Posterior vena cava (tissue), 2 donors: Measurements from ENCODE around the gene UBQLN3. TPM values are rescaled to one million over a fixed set of nuclear protein-coding genes. Genes with fewer than 3 reads are reported as not detected.

Source experiments
- DNase-seq: peaks from one replicate; pipeline ENCODE4 v3.0.0-alpha.2; 2020; ENCODE audit warnings: low spot score
- intact Hi-C, 2 donors: fragments of 100-400 bp; cut with DNase I; formaldehyde crosslinking; loops; one replicate each; pipeline versions ENCODE4 v1.14.1 to v1.14.2; 2022 to 2023
- long read RNA-seq, 2 donors: library from polyadenylated mRNA; unstranded; transcript quantifications; one replicate each; pipeline ENCODE4 v2.0.0, GENCODE V29; 2020 to 2021
- total RNA-seq, 2 donors: library from RNA; stranded (reverse); fragmentation: NEBNext Ultra II Directional; extraction: Animal tissue kit (Norgen Biotek cat#: 25700); gene quantifications; one replicate each; pipeline ENCODE4 v1.2.1, GENCODE V29; 2021
- donor health status: DM: yes; HTN: yes; CAD: no.
- donor health status: DM: yes; HTN: yes; CAD: no.

UBQLN3 gene
- under 1 TPM in 1 of 2 donors, not detected in 1; 0.38 TPM for total RNA-seq
- long read RNA-seq, donor 1: 0 reads
- long read RNA-seq, donor 2: 0 reads

DNA sequence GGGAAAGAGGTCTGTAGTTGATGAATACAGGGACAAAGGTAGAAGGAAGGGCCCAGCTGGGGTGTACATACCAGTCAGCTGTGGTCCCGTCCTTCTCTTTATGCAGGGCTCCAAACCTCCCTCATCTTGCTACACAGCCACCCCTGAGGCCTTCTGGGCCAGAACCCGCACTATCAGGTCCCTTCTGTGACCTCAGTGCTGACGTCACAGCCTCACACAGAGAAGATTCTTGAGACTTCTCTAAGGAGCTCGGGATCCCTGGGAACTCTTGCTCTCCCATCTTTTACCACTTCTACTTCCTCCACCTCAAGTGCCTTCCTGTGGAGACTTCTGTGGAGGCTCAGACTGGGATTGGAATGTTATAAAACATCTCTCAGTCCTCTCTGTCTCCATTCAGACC, at the start of gene UBQLN3:
UBQLN3 (minus strand) TSS at position 155 of the 400 bp plus-strand sequence. CDS start 399 bp downstream, outside the sequence.
- intact Hi-C loops: no loop called here

DNA sequence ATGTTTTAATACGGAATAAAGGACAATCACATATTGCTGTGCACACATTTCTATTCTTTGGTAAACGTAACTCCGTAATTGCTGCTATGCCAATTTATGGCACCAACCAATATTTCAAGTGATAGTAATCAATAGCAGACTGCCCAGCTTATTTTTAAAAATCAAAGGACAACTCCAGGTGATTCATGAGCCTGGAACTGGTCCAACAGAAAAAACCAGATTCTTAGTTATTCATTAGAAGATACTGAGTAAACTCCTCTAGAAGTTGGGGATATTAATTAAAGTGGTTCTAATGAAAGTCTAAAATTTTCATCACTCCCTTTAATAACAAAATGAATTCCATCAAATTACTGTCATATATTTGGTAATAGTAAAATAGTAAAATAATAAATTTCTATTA, 48.0 kb upstream of the UBQLN3 start:
- intact Hi-C loops: no loop called here
- no peak for DNase-seq

More for the DNA sequence above, at the start of gene UBQLN3:
- no peak for DNase-seq

DNA sequence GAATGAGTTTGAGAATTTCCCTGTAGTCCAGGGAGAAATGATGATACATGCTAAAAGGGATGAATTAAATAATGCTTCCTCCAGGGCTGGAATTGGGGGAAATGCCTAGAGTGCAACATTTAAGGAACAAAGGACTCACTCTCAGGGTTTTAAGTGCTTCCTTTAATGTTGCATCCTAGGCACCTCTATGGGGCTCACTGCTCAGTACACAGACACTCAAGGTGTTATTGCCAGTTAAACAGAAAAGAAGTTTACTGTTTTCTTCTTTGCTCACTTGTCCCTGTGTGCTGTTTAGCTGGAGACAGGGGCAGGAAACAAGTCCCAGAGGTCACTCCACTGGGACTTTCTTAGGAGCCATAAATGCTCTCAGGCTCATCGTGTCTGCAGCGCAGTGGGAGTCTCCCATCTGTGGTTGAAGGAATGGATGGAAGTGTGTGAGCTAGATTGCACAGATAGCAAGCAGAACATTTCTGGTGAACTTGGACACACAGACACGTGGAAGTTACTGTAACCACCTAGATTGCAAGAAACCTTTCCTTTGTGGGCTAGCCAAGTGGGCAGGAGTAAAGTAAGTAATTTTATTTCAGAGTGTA, 46.9 kb upstream of the UBQLN3 start:
- intact Hi-C loops: no loop called here

DNA sequence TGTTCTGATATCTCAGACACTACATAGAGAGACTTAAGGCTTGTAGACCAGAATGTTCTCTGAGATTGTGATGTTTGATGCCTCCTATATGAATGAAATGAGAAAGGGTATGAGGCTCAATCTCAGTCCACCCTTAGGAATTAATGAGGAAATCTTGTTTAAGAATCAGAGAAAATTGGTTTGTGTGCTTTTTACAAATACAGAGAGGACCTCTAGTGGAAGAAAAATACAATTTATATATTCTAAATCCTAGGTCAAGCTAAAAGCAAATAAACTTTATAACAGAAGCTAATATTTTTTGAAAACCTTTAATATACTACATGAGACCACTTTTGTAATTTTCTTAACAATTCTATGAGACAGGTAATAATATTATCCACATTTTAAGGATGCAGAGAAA, 43.6 kb upstream of the UBQLN3 start:
- no peak for DNase-seq
- intact Hi-C loops: no loop called here

More for the DNA sequence above, 46.9 kb upstream of the UBQLN3 start:
- DNase-seq: no peak

DNA sequence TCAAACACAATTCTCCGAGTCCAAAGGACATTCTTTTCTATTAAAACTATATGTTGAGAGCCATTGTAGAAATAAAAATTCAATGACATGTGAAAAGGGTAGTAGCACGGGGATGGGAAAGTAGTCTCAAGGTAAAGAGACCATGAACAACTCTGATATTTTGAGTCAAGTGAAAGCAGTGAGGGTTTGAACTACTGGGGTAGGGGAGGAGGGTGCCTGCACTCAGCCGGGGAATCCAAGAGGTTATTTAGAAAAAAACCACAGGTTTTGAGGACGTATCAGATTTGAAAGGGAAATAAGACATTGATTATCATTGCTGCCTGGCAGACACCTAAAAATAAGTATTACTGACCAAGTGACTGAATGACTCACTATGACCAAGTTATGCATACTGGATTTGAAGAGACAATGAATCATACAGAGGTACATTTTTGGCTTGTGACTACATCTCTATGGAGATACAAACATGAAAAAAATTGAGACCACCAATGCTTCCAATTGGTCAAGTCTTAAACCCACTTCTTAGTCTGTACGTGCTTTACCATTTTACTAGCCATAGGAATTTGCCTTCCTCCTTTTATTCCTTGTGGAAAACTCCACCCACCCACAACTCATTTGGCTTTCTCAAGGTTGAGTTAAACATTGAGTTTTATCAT, 40.8 kb upstream of the UBQLN3 start:
- DNase-seq: no peak
- intact Hi-C loops: no loop called here

DNA sequence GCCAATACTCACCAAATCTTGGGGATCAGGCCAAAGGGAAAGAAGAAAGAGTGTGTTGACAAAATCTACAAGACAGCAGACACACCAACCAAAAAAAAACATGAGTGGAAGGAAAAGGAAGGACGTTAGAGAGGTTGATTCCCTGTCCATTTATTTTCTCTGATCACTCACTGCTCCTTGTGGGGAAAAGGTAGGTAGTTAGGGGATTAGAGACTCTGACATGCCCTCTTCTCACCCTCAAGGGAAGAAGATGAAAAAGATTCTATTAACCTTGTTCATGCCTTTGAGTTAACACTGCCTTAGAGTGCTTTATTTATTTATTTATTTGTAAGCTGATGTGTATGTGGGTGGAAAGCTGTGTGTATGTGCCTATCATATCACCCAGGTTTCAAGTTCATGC, 38.7 kb upstream of the UBQLN3 start, which contains the start of gene OR52H1:
OR52H1 (minus strand) TSS at position 101 of the 400 bp plus-strand sequence. CDS start 3,035 bp downstream, outside the sequence.
- no peak for DNase-seq
- intact Hi-C loops: no loop called here

DNA sequence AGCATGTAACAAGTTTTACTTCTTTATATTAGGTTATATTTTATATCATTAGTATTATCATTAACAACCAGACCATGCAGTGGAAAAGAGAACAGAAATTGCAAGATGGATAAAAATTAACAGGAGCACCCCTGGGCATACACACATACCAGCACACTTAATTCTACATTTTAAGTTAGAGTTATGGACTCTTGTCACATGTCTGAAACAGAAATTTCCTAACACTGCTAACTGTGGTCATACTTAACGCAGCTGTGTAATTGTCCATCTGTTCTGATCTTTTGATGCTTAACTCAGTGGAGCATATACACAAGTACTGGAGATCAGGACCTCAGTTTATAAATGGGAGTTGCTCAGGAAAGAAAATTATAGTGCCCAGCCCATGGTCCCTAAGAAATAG, 38.2 kb upstream of the UBQLN3 start:
- DNase-seq: no peak
- intact Hi-C loops: no loop called here

DNA sequence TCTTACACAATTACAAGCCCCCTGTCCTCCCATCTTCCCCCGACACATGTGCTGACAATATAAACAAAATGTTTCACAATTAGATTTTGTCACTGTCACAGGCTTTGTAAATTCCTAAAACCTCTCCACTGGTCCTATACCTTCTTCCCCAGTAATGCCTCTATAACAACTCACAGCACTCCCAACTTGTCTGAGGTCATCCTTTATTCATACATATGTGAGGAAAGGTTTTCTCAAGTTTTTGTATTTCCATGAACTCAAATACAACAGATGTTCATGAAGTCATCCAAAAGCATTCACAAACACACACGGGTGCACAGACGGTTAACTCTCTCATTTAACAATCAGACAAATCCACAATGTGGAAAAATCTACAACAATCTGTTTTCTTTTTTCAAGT, 36.7 kb upstream of the UBQLN3 start:
- DNase-seq: no peak
- intact Hi-C loops: no loop called here

DNA sequence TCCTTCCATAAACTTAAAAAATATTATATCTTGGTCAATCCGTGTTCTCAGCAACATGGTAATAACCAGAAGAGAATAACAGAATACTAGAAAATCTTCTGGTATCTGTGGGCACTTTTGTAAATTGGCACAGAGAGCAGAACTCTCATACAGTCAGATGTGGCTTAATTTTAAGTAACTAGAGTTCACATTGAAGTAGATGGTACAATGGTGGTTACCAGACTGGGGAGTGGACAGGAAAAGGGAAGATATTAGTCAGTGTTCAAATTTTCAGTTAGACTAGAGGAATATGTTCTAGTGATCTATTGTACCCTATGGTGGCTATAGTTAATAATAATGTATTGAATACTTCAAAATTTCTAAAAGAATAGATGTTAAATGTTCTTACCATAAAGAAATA, 31.7 kb upstream of the UBQLN3 start:
- intact Hi-C loops: no loop called here
- DNase-seq: no peak

DNA sequence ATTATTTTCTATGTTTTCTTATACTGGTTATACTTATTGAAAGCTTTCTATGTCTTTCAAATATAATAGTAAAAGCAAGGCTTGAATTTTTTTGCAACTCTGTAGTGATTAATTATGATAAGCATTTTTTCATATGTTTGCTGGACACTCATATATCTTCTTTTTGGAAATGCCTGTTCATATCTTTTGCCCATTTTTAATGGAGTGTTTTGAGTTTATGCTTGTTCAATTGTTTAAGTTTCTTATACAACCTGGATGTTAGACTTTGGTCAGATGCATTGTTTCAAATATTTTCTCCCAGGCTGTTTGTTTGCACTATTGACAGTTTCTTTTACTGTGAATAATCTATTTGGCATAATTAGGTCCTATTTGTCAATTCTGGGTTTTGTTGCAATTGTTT, 26.7 kb upstream of the UBQLN3 start:
- no peak for DNase-seq
- intact Hi-C loops: no loop called here

DNA sequence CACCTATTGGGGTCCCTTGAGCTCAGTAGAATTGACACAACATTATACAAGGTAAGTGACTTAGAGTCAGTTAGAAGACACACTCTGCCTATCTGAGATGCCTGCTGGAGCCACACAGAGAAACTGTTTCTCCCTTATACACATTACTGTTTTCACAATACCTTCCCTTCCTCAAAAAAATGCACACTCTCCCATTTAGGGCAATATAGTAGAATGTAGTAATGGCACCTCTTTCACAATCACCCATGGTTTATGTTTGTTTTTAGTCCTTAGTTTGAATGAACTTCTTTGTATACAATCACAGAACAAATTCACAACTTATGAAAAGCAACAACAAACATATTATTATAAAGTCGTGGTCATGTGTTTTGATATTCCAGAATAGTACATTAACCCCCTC, 24.3 kb upstream of the UBQLN3 start:
- no peak for DNase-seq

DNA sequence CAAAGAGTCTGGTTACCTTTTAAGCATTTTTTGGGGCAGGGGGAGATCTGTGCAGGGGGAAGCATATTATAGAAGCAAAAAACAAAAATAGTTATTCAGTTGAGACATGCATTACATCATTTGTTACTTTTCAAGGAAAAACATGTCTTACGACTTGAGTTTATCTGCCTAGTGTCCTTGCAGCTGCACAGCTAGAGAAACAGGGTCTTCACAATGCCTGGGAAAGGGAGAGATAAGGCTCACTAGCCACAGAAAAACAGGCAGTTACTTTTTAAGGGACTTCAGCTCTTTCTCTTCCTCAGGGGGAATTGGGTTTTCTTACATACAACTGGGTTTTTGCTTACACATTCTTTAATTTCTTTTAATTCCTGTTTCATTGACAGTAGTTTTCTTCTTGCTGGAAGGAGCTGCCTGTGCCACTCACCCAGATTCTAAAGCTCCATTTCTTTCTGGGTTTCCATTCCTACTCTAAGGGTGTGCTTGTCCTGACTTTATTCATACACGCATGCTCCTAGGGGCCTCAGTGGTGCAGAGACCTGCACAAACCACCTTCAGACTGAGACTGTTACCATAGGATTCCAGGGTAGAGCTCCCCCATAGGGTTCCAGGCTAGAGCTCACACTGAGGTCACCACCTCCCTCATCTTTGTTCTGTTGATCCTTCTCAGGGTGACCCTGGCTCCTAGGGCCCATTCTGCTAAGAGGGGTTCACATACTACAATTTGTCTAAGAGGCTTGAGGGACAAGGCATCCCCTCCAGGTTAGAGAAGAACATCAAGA, 21.5 kb upstream of the UBQLN3 start:
- intact Hi-C loops: no loop called here

More for the DNA sequence above, 24.3 kb upstream of the UBQLN3 start:
- intact Hi-C loops: no loop called here

DNA sequence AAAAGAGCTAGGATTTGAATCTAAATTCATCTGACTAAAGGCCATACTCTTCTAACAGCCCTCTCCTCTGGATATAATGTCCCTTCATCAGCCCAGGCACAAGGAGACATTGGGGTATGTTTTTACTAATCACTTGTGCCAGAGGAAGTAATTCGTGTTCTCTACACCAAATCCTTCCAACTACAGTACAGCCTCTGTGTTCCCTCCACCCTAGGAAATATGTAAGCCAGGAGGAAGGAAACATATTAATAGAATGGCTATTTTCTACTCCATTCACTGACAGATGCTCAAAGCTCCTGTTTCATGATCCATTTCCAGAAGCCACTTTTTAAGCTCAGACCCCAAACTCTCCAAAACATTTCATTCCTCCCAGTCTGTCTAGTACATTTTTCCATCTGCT, 18.7 kb upstream of the UBQLN3 start:
- no peak for DNase-seq
- intact Hi-C loops: no loop called here

More for the DNA sequence above, 21.5 kb upstream of the UBQLN3 start:
- no peak for DNase-seq

DNA sequence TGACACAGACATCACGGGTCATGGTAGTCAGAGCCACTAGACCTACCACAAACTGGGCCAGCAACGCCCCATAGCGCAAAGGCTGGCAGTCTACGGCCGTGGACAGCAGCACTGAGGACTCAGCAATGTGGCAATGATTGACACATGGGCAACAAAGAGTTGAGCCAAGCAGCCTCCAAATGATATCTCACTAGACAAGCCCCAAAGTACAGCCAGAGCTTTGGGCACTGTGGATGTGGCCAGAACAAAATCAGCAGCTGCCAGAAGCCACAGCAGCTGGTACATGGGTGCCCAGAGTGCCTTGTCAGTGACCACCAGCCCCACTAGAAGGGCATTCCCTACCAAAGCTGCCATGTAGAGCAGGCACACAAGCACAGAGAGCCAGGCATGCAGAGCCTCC, 18.0 kb upstream of the UBQLN3 start:
- DNase-seq: no peak
- intact Hi-C loops: no loop called here

DNA sequence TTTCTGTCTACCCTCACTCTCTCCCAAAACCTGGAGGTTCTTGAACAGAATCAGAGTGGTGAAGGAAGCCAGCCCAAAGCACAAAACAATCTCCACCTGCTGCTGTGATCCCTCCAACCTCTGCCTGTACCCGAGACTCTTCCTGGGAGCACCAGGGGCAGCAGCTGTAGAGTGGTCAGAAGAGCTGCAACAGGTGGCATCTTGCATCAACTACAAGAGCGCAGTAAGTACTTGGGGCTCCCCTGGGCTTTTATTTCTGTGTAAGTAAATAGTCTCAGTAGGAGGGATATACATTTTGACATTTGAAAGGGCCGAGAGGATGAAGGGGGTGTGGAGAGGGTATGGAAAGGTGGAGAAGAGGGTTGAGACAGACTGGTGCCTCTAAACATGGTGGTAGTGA, 15.0 kb upstream of the UBQLN3 start:
- intact Hi-C loops: no loop called here
- no peak for DNase-seq

DNA sequence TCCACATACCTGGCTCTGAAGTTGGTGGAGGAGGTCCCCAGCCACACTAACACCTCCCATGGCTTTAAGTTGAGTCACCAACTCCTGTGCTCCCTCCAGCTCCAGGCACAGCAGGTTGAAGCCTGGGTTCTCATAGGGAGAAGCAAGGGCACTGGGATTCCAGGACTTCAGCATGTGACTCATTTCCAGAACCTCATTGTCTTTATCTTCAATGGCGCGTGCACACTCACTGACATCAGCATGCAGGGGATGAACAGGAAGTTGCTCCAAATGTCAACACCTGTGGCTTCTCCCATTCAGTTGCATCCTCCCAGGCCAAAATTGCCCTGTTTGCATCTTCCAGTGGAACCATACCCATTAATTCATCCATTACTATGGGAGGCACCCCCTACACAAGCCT, 12.6 kb upstream of the UBQLN3 start:
- intact Hi-C loops: no loop called here
- no peak for DNase-seq

DNA sequence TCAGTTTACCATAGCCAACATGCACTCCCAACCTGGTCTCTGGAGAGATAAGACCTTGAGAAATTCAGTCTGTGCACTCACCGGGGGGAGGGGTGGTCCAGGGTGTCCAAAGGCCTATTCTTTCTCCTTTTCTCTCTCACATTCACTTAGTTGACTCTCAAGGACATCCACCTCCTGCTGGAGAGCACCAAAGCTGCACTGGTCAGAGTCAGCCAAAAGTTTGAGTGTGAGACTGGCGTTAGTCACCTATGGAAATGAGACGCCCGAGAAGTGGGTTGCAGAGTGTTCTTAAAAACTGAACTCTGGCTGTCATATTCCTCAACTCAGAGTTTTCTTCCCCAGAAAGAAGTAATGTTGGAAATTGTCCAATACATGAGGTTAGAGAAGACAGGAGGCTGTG, 11.8 kb upstream of the UBQLN3 start:
- intact Hi-C loops: no loop called here
- DNase-seq: no peak

DNA sequence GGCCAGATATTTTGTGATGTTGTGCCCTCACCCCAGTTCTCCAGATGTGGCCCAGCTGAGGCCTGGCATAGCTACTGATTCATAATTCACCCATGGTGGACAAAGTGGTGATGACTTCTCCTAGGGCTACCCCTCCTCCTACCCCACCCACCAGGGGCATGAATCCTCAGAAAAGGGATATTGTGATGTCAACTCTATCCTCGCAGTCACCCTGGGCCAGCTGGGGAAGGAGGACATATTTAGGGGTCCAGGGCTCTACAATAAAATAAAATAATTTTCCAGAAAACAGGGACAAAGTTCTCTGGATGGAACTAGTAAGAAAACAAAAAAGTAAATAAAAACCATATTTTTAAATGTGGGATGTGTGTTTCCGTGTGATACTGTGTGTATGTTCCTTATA, 6.8 kb upstream of the UBQLN3 start, which contains the start of gene UBQLNL:
UBQLNL (minus strand) TSS at position 101 of the 400 bp plus-strand sequence. CDS start 258 bp downstream, outside the sequence.
- intact Hi-C loops: no loop called here
- DNase-seq: no peak

DNA sequence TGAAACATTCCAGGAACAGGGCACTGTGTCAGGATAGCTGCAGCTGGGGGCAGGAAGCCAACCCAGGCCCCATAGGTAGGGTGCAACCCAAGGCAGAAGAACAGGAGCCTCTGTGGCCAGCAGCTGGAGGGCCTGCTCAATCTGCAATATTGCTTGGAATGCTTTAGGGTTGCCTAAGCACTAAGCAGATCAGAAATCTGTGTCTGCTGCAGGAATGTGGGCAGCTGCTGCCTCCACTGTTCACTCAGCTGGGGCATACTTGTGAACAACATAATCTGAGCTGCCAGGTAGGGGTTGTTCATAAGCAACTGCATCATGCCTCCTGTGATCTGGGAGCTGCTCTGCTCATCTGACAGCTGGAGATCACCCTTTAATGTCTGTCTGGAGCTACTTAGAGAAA, 5.1 kb upstream of the UBQLN3 start:
- intact Hi-C loops: no loop called here
- no peak for DNase-seq

DNA sequence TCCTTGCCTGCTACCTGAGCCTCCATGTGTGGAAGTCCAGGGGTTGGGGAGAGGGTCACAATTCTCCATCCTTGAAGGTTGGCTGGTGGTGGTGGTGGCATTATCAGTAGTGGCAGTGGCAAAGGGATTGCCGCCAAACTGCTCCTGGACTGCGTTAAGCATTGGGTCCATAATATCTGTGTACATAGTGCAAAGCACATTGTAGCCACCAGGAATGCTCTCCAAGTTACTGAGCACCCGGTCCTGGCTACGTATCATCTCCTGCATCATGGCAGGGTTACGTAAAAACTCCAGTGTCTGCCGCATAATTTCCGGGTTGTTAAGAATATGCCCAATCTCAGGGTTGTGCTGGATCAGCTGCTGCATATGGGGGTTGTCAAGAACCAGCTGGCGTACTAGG, 1.2 kb downstream of the UBQLN3 start:
- intact Hi-C loops: no loop called here
- DNase-seq: no peak
